Measurements from ENCODE around the gene BMP10. TPM values are rescaled to one million over a fixed set of nuclear protein-coding genes. Genes with fewer than 3 reads are reported as not detected.

The BMP10 gene
- total and polyA plus RNA-seq, 4 experiments from 2014 or later, result not detected

DNA sequence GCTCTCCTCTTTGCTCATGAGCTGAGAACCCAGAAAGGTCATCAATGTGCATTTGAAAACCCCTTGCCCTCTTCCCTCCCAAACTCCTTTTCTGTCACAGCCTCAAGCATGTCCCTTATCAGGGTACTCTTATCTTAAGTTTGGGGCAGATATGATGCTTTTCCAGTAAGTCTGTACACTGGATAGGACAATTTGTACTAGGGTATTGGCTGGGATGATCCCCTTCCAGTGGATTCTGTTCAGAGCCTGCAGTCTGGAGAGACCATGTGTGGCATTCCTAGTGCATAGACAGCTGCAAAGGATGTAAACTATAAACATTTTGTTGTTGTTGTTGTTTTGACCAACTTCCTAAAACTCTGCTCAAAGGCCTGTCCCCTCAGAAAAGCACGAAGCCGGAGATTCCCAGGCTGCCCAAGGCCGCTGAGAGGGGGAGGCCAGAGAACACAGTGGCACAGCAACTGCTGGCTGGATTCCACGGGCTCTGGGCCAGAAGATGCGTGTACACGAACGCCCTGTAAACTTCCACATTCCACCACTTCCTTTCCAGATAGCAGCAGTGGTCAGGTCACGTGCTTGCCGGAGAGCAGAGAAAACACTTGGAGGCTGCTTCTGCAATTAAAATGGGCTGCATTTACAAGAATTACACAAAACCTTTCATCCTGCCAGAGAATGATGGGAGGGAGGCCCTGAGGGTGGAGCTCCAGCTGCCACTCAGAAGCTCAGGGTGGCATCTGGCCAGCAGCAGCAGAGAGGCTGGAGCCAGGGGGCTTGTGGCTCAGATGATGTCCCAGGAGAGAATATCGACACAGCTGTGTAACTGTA lies 42.1 kb downstream of the BMP10 start:
- peak overlapping the region in 1 of 2 donors; percentile 32 for H3K4me3 ChIP-seq (ENCODE audit: low read length in 2 of 2)
- H3K27ac Mint-ChIP-seq, result peak overlapping the region; percentile 90 to 94 (median 92)
- peak; percentile 80 to 90 (median 83) for DNase-seq

DNA sequence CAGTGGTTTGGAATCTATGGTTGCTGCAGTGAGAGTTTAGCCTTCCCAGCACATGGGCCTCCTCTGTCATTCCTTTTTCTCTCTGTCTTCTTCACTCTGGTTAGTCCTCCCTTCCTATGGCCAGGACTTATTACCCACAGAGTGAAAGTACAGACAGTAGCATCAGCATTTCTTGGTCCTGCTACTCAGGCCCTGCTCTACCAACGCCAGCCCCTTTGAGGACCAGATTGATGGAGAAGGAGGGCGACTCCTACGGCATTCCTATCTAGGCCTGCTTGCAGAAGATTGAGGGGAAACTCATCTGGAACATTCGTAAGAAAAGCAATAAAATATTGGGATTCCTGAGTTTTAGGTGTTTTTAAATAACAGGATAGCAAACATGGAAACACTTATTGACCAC lies 43.5 kb downstream of the BMP10 start:
- Histone ChIP-seq H3K36me3 (ENCODE audit: insufficient read depth, low read length) (peaks cover 40% of the 10 kb centered on the region), H3K27me3 (ENCODE audit: insufficient read depth, low read length) (no peaks in the 10 kb centered on the region), H3K4me3 (ENCODE audit: low read length in 2 of 2) (no peak overlapping the region), H3K27ac (ENCODE audit: low read depth, low read length) (no peak overlapping the region), H3K4me1 (ENCODE audit: insufficient read depth, low read length) (peaks cover 52% of the 10 kb centered on the region), H3K9me3 (ENCODE audit: control insufficient read depth in 1 of 2, low read length in 2 of 2) (no peaks in the 10 kb centered on the region)
- Mint-ChIP-seq H3K4me1 (peaks cover 53 to 70% (median 61%) of the 10 kb centered on the region in 4 donors), H3K27me3 (no peaks in the 10 kb centered on the region), H3K9me3 (peaks cover 0 to 2% (median 0%) of the 10 kb centered on the region in 8 donors), H3K36me3 (peaks cover 43 to 58% of the 10 kb centered on the region in 2 donors), H3K4me3 (peak overlapping the region in 2 of 8 donors; percentile 19 to 25), H3K27ac (peak overlapping the region in 5 of 7 donors; percentile 90 to 94 (median 92))
- intact Hi-C loops (cut with micrococcal nuclease), result loop anchor here (2.0 to 5.0 kb wide), 4 partner anchors 35 to 81 kb away; no protein-coding TSS in a partner anchor
- POLR2A ChIA-PET (ENCODE audit: partially characterized antibody), result interaction anchor here (0.9 to 3.8 kb wide), 8 partner anchors 13 to 81 kb away, joined by 3 to 26 read pairs (median 5); no protein-coding TSS in a partner anchor
- DNase-seq, result no peak
- CTCF ChIA-PET (ENCODE audit: partially characterized antibody), result interaction anchor here (1.2 kb wide), 1 partner anchor 76 kb away, joined by 3 read pairs; no protein-coding TSS in a partner anchor

More for the DNA sequence above, 42.1 kb downstream of the BMP10 start:
- Mint-ChIP-seq H3K36me3 (peaks cover 28 to 45% of the 10 kb centered on the region in 2 donors), H3K4me3 (peak overlapping the region; percentile 17 to 91 (median 80)), H3K27me3 (no peaks in the 10 kb centered on the region), H3K4me1 (peaks cover 50 to 73% (median 62%) of the 10 kb centered on the region in 4 donors), H3K9me3 (peaks cover 0 to 2% (median 0%) of the 10 kb centered on the region in 8 donors)
- POLR2A ChIA-PET (ENCODE audit: partially characterized antibody), result interaction anchor here (0.7 to 3.8 kb wide), 25 partner anchors 12 to 363 kb away, joined by 3 to 26 read pairs (median 5); no protein-coding TSS in a partner anchor
- H3K9me3 ChIP-seq (ENCODE audit: control insufficient read depth in 1 of 2, low read length in 2 of 2), result no peaks in the 10 kb centered on the region
- peaks cover 26% of the 10 kb centered on the region for H3K36me3 ChIP-seq (ENCODE audit: insufficient read depth, low read length)
- intact Hi-C loops (cut with micrococcal nuclease), result loop anchor here (1.0 to 5.0 kb wide), 5 partner anchors 37 to 362 kb away; partner anchors contain the start of genes APLF and FBXO48
- H3K4me1 ChIP-seq (ENCODE audit: insufficient read depth, low read length), result peaks cover 59% of the 10 kb centered on the region
- CTCF ChIA-PET (ENCODE audit: partially characterized antibody), result interaction anchor here (0.8 to 3.6 kb wide), 15 partner anchors 9 to 366 kb away, joined by 3 to 41 read pairs (median 5); no protein-coding TSS in a partner anchor
- no peaks in the 10 kb centered on the region for H3K27me3 ChIP-seq (ENCODE audit: insufficient read depth, low read length)
- peak overlapping the region; percentile 65 for H3K27ac ChIP-seq (ENCODE audit: low read depth, low read length)

DNA sequence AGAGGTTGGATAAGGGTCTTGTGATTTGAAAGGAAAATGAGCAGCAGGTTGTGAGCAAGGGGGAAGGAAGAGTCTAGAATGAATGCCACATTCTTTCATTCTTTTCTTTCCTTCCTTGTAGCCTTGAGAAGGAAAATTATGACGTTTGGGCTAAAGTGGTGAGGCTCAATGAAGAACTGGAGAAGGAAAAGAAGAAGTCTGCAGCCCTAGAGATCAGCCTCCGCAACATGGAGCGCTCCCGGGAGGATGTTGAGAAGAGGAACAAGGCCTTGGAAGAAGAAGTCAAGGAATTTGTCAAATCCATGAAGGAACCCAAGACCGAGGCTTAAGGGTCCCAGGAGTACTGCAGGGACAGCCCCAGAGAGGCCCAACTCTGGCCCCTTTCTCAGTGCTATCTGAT lies 45.3 kb downstream of the BMP10 start:
- Histone ChIP-seq H3K27ac (ENCODE audit: low read depth, low read length) (peak overlapping the region; percentile 18), H3K9me3 (ENCODE audit: control insufficient read depth in 1 of 2, low read length in 2 of 2) (no peaks in the 10 kb centered on the region), H3K36me3 (ENCODE audit: insufficient read depth, low read length) (peaks cover 57% of the 10 kb centered on the region), H3K27me3 (ENCODE audit: insufficient read depth, low read length) (no peaks in the 10 kb centered on the region), H3K4me3 (ENCODE audit: low read length in 2 of 2) (no peak overlapping the region), H3K4me1 (ENCODE audit: insufficient read depth, low read length) (peaks cover 34% of the 10 kb centered on the region)
- no peaks in the 10 kb centered on the region for H3K27me3 Mint-ChIP-seq
- ChIA-PET CTCF (ENCODE audit: partially characterized antibody) (interaction anchor here (1.3 kb wide), 2 partner anchors 13 to 82 kb away, joined by 3 to 4 read pairs; no protein-coding TSS in a partner anchor), POLR2A (ENCODE audit: partially characterized antibody) (interaction anchor here (0.6 to 1.2 kb wide), 3 partner anchors 55 to 100 kb away, joined by 3 to 4 read pairs (median 3); no protein-coding TSS in a partner anchor)
- H3K4me1 Mint-ChIP-seq, result peaks cover 40 to 58% (median 47%) of the 10 kb centered on the region in 4 donors
- intact Hi-C loops (cut with micrococcal nuclease), result loop anchor here (5.0 kb wide), 2 partner anchors 34 to 59 kb away; no protein-coding TSS in a partner anchor
- H3K36me3 Mint-ChIP-seq, result peaks cover 55 to 75% of the 10 kb centered on the region in 2 donors
- H3K9me3 Mint-ChIP-seq, result peaks cover 0 to 2% (median 0%) of the 10 kb centered on the region in 8 donors
- peak overlapping the region; percentile 30 to 89 (median 62) for H3K27ac Mint-ChIP-seq
- no peak for DNase-seq
- no peak overlapping the region for H3K4me3 Mint-ChIP-seq

DNA sequence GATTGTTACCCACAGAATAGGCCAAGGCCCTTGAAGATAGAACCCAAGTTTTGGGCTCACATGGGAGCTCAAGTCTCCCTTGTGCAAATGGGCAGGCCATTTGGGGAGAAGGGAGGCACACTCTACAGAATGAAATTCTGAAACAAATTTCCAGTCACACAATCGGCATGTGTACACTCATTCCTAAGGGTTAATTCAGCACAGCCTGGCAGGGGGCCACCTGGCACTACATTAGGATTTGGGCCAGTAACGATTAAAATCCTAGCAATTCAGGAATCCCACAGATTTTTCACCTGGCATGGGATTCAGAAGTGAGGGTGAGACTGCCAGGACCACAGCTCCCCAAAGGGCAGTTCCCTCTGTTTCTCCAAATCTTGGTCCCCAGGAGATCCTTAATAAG lies 46.4 kb downstream of the BMP10 start:
- Histone ChIP-seq H3K9me3 (ENCODE audit: control insufficient read depth in 1 of 2, low read length in 2 of 2) (no peaks in the 10 kb centered on the region), H3K4me3 (ENCODE audit: low read length in 2 of 2) (no peak overlapping the region), H3K27me3 (ENCODE audit: insufficient read depth, low read length) (no peaks in the 10 kb centered on the region), H3K27ac (ENCODE audit: low read depth, low read length) (no peak overlapping the region), H3K36me3 (ENCODE audit: insufficient read depth, low read length) (peaks cover 66% of the 10 kb centered on the region), H3K4me1 (ENCODE audit: insufficient read depth, low read length) (peaks cover 24% of the 10 kb centered on the region)
- no peak for DNase-seq
- H3K9me3 Mint-ChIP-seq, result peaks cover 0 to 2% (median 0%) of the 10 kb centered on the region in 8 donors
- H3K4me1 Mint-ChIP-seq, result peaks cover 35 to 48% (median 38%) of the 10 kb centered on the region in 4 donors
- ChIA-PET CTCF (ENCODE audit: partially characterized antibody) (interaction anchor here (1.3 to 3.2 kb wide), 2 partner anchors 14 to 73 kb away, joined by 4 to 15 read pairs; no protein-coding TSS in a partner anchor), POLR2A (ENCODE audit: partially characterized antibody) (interaction anchor here (0.7 to 1.3 kb wide), 3 partner anchors 10 to 90 kb away, joined by 4 to 5 read pairs (median 4); partner anchors contain the start of gene ARHGAP25)
- H3K4me3 Mint-ChIP-seq, result no peak overlapping the region
- H3K27me3 Mint-ChIP-seq, result no peaks in the 10 kb centered on the region
- intact Hi-C loops (cut with micrococcal nuclease), result loop anchor here (5.0 kb wide), 2 partner anchors 33 to 58 kb away; no protein-coding TSS in a partner anchor
- H3K27ac Mint-ChIP-seq, result peak overlapping the region in 6 of 7 donors; percentile 42 to 81 (median 68)
- peaks cover 62 to 84% of the 10 kb centered on the region in 2 donors for H3K36me3 Mint-ChIP-seq

DNA sequence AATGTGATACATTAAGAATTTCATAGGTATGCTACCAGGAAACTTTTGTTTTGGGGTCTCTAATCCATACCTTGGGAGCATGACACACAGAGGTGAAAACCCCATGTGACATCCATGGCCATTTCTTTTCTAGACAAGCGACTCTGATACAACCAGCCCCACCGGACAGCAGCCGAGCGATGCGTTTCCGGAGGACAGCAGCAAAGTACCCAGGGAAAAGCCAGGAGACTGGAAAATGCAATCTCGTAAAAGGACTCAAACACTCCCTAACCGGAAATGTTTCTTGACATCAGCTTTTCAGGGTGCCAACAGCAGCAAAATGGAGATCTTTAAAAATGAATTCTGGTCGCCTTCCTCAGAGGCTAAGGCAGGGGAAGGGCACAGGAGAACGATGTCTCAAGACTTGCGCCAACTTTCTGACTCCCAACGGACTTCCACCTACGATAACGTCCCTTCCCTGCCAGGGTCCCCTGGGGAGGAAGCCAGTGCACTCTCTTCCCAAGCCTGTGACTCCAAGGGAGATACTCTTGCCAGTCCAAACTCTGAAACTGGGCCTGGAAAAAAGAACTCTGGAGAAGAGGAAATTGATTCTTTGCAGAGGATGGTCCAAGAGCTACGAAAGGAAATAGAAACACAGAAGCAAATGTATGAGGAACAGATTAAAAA lies 48.9 kb downstream of the BMP10 start:
- H3K27me3 Mint-ChIP-seq, result no peaks in the 10 kb centered on the region
- H3K27ac Mint-ChIP-seq, result peak overlapping the region; percentile 13 to 68 (median 55)
- ChIA-PET CTCF (ENCODE audit: partially characterized antibody) (interaction anchor here (0.9 to 3.2 kb wide), 4 partner anchors 15 to 113 kb away, joined by 3 to 15 read pairs (median 3); no protein-coding TSS in a partner anchor), POLR2A (ENCODE audit: partially characterized antibody) (no interaction called here)
- H3K4me3 Mint-ChIP-seq, result peak overlapping the region in 1 of 8 donors; percentile 43
- intact Hi-C loops (cut with micrococcal nuclease), result no loop called here
- Histone ChIP-seq H3K27me3 (ENCODE audit: insufficient read depth, low read length) (no peaks in the 10 kb centered on the region), H3K4me3 (ENCODE audit: low read length in 2 of 2) (no peak overlapping the region), H3K27ac (ENCODE audit: low read depth, low read length) (peak overlapping the region; percentile 14), H3K36me3 (ENCODE audit: insufficient read depth, low read length) (peaks cover 88% of the 10 kb centered on the region), H3K9me3 (ENCODE audit: control insufficient read depth in 1 of 2, low read length in 2 of 2) (no peaks in the 10 kb centered on the region), H3K4me1 (ENCODE audit: insufficient read depth, low read length) (peaks cover 2% of the 10 kb centered on the region)
- H3K36me3 Mint-ChIP-seq, result peaks cover 78 to 90% of the 10 kb centered on the region in 2 donors
- H3K4me1 Mint-ChIP-seq, result peaks cover 16 to 33% (median 21%) of the 10 kb centered on the region in 4 donors
- peaks cover 0 to 2% (median 0%) of the 10 kb centered on the region in 8 donors for H3K9me3 Mint-ChIP-seq
- no peak for DNase-seq

DNA sequence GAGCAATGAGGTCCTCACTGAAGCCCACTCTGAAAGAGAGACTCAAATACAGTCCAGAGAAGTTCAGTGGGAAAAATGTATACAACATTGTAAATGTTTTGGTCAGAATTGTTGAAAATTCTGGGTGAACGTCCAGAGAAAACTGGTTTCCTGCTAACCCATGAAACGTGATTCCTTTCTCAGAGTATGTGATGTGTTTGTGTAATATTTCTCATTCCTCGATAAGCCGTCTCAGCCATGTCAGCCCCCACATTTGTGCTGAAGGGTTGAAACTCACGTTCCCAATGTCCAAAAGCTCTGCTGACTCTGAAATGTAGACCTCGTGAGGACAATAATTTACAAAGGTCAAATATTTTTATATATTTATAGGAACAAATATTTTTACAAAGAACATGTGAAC lies 51.6 kb downstream of the BMP10 start:
- intact Hi-C loops (cut with micrococcal nuclease), result no loop called here
- H3K27ac ChIP-seq (ENCODE audit: low read depth, low read length), result no peak overlapping the region
- H3K9me3 ChIP-seq (ENCODE audit: control insufficient read depth in 1 of 2, low read length in 2 of 2), result no peaks in the 10 kb centered on the region
- H3K4me3 ChIP-seq (ENCODE audit: low read length in 2 of 2), result no peak overlapping the region
- CTCF ChIA-PET (ENCODE audit: partially characterized antibody), result interaction anchor here (0.8 to 2.5 kb wide), 5 partner anchors 10 to 106 kb away, joined by 3 to 14 read pairs (median 5); no protein-coding TSS in a partner anchor
- H3K36me3 Mint-ChIP-seq, result peaks cover 74 to 90% of the 10 kb centered on the region in 2 donors
- peaks cover 14 to 28% (median 14%) of the 10 kb centered on the region in 4 donors for H3K4me1 Mint-ChIP-seq
- peak overlapping the region in 6 of 7 donors; percentile 29 to 87 (median 54) for H3K27ac Mint-ChIP-seq
- peaks cover 0 to 2% (median 0%) of the 10 kb centered on the region in 8 donors for H3K9me3 Mint-ChIP-seq
- H3K4me1 ChIP-seq (ENCODE audit: insufficient read depth, low read length), result peaks cover 4% of the 10 kb centered on the region
- no peak for DNase-seq
- POLR2A ChIA-PET (ENCODE audit: partially characterized antibody), result interaction anchor here (1.0 to 1.5 kb wide), 4 partner anchors 11 to 99 kb away, joined by 3 to 5 read pairs (median 4); no protein-coding TSS in a partner anchor
- H3K4me3 Mint-ChIP-seq, result no peak overlapping the region
- H3K27me3 ChIP-seq (ENCODE audit: insufficient read depth, low read length), result no peaks in the 10 kb centered on the region
- H3K27me3 Mint-ChIP-seq, result no peaks in the 10 kb centered on the region
- peaks cover 90% of the 10 kb centered on the region for H3K36me3 ChIP-seq (ENCODE audit: insufficient read depth, low read length)
